Right renal cortex interstitium (tissue), 3 donors: ENCODE data around the gene CDH26. TPM values are rescaled to one million over a fixed set of nuclear protein-coding genes. Genes with fewer than 3 reads are reported as not detected.

ENCODE experiments used
- DNase-seq, 3 donors: peaks; one replicate each; pipeline ENCODE4 v3.0.0-alpha.2; 2013; ENCODE audit warnings: low read depth in 3 of 3, low spot score in 2 of 3
- polyA plus RNA-seq, 3 donors: library from polyadenylated mRNA; unstranded; fragments of 120-200 nt; gene quantifications; one replicate each; pipeline ENCODE4 v1.2.1, GENCODE V29; 2013; ENCODE audit not compliant: insufficient read length in 3 of 3

The CDH26 gene
- polyA plus RNA-seq, 3 donors = 0.44 to 0.98 (median 0.75) TPM

DNA sequence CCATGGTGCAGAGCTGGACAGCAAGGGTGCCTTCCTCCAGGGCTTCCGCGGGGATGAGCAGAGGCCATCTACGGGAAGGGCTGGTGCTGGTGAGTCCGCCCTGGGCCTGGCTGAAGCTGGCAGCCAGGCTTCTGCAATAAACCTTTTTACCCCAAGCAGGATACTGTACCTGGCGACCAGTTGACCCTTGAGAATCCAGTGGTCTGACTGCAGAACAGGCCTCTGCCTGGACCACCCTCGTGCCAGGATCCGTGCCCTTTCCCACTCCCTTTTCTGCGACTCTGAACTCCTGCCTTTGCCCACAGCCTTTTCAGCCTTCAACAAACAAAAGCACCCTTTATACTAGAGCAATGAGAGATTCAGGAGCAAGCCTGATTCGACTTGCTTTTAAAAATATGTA is 18.9 kb downstream of the CDH26 start:
- no peak for DNase-seq

DNA sequence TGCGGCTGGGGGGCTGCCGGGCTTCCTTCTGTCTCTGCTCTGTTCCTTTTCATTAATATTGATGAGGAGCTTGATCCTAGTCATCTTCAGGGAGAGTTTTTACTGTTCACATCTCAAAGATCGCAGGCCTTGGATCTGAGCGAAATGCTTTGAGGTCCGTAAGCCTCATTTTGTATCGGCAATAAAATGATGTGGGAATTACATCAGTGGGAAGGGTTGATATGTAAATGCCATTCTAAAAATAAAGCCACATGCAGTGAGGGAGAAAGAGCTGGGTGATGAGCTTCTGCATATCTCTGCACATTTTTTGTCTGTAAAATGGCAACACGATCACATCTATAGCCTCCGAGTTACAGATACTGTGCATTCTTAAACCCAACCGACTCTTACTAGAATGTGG is 24.9 kb downstream of the CDH26 start:
- DNase-seq = no peak

DNA sequence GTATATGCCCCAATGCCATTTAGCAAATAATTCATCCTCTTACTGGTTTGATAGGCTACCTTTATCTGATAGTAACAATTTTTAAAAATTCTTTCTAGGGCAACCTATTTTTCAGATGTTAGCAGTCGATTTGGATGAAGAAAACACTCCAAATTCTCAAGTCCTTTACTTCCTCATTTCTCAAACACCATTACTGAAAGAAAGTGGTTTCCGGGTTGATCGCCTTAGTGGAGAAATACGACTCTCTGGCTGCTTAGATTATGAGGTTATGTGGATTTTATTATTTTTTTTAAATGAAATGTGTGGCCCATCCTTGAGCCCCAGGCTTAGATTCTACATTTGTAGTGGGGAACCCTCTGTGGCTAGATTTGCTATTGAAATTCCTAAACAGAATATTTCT is 26.3 kb downstream of the CDH26 start:
- no peak for DNase-seq

DNA sequence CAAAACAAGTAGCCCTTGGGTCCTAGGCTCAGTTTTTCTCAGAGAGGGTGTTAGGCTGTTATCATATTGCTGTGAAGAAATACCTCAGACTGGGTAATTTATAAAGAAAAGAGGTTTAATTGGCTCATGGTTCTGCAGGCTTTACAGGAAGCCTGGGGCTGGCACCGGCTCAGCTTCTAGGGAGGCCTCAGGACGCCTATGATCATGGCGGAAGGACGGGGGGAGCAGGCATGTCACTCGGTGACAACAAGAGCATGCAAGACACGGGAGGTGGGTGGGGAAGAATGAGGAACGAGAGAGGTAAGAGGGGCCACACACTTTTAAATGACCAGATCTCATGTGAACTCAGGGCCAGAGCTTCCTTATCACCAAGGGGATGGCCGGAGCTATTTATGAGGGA is 26.9 kb downstream of the CDH26 start:
- no peak for DNase-seq

DNA sequence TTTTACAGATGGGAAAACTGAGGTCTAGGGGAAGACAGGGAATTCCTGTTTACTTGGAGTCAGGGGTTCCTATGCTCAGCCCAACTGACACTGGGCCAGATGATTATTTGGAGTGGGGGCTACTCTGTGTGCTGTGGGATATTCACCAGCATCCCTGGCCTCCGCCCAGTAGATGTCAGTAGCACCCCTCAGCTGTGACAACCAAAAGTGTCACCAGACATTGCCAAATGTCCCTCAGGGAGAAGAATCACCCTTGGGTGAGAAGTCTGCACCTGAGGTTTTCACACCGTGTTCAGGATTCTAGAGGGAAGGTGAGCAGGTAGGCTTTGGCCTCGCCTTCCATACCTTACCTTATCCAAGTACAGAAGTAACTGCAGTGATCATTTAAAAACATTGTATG is 27.6 kb downstream of the CDH26 start:
- no peak for DNase-seq

DNA sequence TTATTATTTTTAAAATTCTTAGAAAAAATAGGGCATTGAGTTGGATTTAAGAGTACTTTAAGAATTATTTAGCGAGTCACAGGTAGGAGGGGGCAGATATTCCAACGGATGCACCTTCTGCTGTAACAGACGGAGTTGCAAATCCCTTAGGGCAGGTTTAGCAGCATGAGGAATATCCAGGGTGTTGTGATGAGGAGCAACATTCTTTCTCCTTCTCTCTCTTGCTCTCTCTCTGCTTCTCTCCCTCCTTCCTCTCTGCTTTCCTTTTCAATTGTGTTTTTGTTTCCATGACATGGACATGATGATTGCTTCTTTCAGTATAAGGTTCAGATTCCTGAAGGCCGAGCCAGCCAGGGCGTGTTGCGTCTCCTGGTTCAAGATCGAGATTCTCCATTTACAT is 28.9 kb downstream of the CDH26 start:
- no peak for DNase-seq

DNA sequence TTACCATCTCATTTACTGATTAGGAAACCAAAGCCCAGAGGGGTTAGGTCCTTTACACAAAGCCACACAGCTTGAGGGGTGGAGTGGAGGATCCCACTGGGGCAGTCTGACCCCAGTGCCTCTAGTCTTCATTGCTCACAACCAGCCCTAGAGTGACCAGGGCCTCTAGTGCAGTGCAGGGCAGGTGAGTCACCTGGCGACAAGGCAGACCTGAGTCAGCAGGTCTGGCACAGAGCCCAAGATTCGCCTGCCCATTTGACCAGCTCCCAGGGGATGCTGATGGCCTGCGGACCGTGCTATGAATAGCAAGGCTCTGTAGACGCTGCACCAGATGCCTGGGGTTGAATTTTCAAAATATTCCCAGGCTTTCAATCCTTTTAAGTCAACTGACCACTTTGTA is 29.9 kb downstream of the CDH26 start:
- DNase-seq = no peak

DNA sequence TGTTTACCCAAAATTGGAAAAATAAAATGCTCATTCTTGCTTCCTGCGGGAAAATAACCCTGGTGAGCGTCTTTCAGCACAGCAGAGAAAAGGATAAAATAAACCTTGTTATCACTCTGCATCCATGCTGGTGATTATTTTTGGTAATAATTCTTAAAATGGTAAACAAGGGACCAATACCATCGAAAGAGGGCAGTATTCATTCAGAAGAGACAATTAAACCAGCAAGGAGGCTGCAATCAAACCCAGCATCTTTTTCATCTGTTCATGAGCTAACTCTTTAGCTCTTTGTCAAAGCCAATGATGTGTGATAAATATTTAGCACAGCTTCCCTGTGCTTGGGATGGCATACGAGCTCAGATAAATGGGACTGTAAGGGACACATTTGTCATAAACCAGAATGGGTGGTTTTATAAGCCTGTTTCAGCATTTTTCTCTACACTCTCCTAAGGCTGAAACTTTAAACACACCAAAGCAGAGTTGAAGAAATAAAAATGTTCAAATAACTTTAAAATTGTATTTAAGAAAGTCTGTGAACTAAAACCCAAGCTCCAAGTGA is 34.4 kb downstream of the CDH26 start:
- no peak for DNase-seq

DNA sequence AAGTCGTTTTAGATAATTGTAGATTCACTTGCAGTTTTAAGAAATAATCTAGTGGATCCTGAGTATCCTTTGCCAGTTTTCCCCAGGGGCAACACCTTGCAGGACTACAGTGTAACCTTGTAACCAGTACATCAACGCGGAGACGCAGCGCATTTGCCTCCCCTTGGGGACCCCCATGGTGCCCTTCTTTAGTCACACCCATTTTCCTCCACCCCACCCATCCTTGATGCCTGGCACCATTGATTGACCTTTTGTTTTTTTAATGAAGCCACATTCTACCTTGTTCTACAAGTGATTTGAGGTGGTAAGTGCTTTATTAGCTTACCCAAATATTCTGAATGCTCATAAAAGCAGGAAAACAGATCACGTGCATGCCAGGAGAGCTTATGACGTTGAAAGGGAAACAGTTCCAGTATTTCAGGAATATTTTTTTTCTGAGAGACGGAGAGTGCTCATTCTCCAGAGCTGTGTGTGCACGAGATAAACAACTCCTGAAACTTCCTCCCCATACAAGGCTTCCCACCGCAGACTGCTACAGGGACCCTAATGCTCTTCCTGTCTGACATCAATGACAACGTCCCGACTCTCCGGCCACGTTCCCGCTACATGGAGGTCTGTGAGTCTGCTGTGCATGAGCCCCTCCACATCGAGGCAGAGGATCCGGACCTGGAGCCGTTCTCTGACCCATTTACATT is 35.7 kb downstream of the CDH26 start:
- DNase-seq = no peak

DNA sequence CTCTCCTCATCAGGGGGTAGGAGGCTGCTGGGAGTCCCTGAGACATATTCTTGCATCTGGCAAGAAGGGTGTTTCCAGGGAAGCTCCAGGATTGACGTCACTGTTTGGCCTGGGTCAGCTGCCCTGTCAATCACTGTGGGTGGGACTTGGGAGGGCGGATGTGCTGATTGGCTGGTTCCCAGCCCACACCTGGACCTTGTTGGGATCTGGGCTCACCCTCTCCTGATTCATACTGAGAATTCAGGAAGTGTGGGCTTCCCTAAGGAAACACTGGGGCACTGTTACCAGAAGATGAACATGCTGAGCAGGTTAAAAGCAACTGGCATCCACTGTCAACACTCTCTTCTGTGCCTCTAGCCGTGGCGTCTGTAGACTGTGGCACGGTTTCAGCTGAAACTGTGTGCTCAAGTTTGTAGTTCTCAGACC is 36.5 kb downstream of the CDH26 start:
- no peak for DNase-seq

DNA sequence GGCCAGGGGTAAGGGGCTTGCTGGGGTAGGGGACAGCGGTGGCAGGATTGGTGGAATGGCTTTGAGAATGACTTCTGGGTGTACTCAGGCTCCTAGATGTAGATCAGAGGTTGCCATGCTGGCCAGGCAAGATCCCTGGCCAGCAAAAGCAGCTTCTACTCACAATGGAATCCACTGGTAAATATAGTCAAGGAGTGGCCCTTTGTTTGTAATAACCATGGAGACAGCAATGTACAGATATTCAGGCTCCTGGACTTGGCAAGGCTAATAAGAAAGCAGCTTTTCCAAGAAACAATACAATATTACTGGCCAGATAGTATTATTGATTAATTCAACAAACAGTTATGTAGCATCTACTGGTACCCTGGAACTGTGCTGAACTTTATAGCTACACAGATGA is 37.9 kb downstream of the CDH26 start:
- DNase-seq = no peak

DNA sequence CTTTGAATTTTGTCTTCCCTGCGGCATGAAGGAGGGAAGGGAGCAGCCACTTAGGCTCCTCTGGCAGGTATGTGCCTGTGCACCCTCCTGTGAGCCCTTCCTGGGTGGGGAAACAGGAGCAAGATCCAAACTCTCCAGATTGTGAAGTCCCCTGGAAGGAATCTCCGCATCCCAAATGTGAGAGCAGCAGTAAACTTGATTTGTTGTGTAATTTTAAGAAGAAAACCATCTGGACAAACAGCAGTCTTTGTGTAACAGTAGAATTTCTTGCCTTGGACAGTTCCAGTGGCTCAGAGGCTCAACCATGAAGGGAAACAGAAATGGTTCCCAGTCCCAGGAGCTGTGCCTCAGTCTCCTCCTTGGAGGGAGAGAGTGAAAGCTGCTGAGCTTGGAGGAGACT is 39.7 kb downstream of the CDH26 start:
- DNase-seq = no peak

DNA sequence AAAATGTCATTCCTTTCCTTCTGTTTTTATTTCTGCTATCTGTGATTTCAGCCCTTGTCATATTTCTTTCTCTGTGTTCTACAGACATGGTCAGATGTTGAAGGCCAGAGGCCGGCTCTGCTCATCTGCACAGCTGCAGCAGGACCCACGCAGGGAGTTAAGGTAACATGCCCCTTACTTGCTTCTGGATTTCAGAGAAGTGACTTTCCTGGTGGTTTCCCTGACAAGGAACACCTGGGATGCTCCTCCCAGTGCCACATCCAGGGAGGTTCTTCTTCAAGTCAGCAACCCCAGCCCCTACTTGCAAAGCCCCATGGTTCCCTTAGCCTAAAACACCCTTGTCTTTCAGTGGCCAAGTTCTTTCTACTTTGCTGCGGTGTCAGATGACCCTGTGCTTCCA is 41.3 kb downstream of the CDH26 start:
- no peak for DNase-seq

DNA sequence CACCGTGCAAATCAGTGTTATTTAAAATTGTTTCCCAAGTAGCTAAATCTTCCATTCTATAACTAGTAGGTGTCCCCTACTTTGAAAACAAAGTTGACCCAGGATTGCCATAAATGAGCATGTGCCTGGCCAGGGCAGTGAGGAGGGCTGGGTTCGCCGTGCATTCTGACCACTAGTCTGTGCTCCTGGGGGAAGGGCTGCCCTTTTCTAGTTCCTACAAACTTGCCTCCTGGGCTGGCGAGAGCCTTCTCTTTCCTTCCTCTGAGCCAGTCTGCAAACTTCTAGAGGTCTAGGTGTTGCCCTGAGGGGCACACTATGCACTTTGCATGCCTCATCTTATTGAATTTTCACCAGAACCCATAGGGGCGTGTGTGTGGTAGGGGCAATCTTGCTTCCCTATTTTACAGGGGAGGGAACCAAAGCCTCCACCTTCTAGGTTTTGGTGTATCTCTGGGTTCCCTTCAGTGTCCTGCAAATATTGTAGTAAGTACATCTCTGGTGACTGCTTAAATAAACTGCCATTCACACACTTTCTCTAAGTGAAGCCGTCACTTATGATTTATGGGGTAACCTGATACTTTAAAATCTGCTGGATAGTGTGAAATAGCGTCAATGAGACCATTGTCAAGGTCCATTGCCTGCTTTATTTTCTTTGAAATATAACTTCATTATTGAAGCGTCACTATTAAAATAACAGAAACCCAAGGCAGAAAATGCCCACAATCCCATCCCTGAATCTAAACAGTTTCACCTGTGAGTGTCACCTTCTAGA is 42.2 kb downstream of the CDH26 start:
- DNase-seq = no peak

DNA sequence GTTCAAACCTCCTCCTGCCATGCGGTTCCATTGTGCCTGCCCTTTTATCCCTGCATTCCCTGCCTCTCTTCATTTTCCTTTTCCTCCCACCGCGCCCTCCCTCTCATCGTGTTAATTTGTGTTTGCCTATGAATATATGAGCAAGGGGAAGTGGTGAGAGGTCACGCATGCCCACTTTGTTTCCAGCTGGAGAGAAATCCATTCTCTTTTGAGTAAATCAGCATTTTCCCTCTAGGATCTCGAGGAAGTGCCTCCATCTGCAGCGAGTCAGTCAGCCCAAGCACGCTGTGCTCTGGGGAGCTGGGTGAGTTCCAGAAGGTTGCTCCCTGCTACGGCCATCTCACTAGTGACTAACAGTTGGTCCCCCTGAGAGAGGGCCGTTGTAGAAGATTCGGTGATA is 42.9 kb downstream of the CDH26 start:
- no peak for DNase-seq

DNA sequence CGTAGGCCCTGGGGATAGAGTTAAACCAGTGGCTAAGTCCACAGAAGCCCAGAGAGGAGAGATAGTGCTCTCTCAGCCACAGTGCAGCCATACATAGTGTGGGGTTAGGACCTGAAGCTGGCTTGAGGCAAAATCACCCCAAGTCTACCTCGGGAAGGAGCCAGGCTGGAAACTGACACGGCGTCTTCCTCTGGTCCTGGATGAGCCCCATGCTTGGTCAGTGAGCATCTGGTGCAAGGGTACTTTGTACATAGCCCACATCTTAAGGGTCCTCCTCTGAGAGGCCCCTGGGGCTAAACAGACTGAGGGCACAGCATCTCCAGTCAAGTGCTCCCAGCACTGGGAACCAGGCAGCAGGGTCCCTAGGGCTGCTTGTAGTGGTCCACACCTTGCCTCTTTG is 45.6 kb downstream of the CDH26 start:
- DNase-seq = no peak

DNA sequence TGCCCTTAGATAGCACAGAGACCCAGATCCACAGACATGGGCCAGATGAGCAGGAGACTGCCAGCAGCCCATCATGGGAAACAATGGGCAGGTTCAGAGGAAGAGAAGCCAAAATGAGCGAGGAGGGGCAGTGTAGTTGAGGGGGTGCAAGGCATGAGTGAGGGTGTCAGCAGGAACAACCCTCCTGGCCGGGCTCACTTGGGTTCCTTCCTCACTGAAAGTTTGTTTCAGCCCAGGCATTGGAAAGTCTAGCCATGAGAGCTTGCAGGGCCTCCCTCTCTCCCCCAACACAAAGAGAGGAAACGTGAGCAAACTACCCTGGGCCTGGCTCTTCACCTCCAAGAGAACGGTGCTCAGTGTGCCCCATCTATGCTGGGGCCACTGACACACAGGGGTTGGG is 48.0 kb downstream of the CDH26 start:
- no peak for DNase-seq

DNA sequence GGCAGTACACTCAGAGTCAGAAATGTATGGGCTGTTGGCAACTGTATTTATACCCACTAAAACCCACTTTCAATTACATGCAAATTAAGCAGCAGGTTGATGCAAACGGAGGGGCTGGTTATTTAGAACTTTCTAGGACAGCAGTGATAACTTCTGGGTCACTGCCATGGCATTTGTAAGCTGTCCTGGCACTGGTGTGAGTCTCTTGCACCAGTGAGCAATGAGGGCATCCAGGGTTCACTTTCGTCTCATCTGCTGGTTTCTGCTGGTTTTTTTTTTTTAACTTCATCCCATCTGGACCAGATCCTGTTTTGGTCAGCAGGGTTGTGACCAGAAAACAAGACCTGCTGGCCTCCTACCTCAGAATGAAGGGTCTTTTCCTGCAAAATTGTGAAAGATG is 49.2 kb downstream of the CDH26 start:
- no peak for DNase-seq

DNA sequence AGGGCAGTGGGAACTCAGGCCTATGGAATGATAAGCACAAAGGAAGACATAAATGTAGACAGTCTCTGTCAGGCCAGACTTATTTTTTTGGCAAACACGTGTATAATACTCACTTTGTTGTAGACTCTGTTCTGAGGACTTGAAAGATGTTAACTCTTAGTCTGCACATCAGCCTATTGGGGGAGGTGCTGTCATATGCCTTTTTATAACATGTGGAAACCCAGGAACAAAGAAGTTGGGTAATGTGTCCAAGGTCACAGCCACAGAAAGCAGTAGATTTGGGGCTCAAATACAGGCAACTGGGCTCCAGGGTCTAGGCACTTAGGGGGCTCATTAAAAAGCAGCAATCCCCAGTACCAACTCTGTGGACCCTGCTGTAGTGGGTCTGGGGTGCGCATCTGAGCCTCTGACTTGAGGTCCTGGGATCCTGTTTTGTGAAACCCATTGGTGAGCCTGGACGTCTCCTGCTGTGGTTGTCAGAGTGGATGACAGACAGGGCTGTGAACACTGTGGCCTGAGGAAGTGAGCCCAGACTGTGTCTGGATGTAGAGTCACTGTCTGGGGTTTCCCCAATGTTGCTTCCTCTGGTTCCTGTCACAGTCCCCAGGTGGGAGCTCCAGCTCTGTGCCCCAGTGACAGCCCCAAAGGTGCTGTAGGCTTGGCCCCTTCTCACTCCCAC is 50.0 kb downstream of the CDH26 start:
- no peak for DNase-seq

DNA sequence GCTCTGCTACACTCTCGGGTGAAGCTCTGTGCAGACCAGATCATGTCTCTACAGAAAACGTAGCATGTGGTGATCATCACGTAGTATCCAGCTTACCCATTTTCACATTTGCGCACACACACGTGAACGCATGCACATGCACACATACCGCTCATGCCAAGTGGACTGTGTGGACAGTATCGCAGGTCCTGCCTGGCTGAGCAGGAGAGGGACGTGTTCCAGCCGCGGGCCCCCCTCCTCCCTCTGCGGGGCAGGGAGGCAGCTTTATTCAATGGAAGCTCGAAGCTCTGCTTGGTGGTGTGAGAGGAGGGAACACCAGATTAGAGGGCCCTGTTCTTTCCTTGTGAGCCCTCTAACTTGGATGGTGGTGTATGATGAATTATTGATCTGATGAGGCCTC is 51.1 kb downstream of the CDH26 start:
- DNase-seq = no peak

DNA sequence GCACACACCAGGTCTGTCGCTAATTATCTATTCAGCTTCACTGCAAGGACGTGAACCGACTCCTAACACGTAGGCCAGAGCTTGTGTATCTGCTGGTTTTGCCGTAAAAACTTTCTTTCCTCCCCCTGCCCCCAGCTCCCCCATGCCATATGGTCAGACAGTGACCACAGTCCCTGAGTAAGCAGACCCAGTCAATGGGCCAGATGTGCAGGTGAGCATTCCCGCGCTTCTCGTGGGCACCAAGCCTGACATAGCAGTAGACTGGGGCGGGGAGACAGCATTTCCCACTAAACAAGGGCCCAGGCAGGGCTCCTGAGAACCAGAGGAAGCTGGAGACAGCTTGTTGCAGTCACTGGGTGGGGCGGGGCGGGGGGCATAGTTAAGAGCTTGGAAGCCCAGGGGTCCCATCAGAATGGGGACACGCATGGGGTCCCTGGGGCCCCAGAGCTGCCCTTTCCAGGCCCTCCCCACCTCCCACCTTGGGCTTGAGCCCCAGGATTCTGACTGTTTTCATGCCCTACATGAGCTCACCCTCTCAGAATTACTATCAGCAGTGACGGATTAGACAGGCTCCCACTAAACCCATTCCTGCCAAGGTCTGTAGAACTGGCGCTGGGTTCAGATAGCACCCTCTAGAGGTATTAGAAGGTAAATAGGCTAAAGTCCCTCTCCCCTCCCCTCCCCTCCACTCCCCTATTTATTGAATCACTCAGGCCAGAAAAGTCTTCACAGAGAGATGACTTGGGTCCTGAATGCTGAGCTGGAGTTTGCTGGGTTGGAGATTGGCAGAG is 51.8 kb downstream of the CDH26 start:
- no peak for DNase-seq
